ENCODE data around the gene RASAL3.

RASAL3 gene

GRCh38 chr19:15432629-15433518 is 31.5 kb downstream of the RASAL3 start:
- peak; percentile 95 for DNase-seq

GRCh38 chr19:15432018-15432494 is 32.3 kb downstream of the RASAL3 start:
- DNase-seq, result peak; percentile 40

GRCh38 chr19:15431396-15432017 is 32.8 kb downstream of the RASAL3 start:
- DNase-seq, result no peak

- no peak for DNase-seq
Observed at GRCh38 chr19:15430526-15431120, 33.7 kb downstream of the RASAL3 start.

- DNase-seq, result no peak
Observed at GRCh38 chr19:15429825-15430467, 34.4 kb downstream of the RASAL3 start.

GRCh38 chr19:15428956-15429824 is 35.2 kb downstream of the RASAL3 start:
- no peak for DNase-seq

- DNase-seq, result no peak
Observed at GRCh38 chr19:15427991-15428471, 36.3 kb downstream of the RASAL3 start.

GRCh38 chr19:15427350-15427700 is 37.0 kb downstream of the RASAL3 start:
- no peak for DNase-seq

GRCh38 chr19:15426485-15427349 is 37.6 kb downstream of the RASAL3 start:
- DNase-seq, result no peak

- no peak for DNase-seq
Observed at GRCh38 chr19:15425321-15425950, 38.9 kb downstream of the RASAL3 start.

- no peak for DNase-seq
Observed at GRCh38 chr19:15424692-15425272, 39.6 kb downstream of the RASAL3 start.

- DNase-seq, result no peak
Observed at GRCh38 chr19:15424121-15424520, 40.2 kb downstream of the RASAL3 start.

GRCh38 chr19:15423130-15423529 is 41.2 kb downstream of the RASAL3 start:
- DNase-seq, result no peak

GRCh38 chr19:15422296-15423075 is 41.9 kb downstream of the RASAL3 start:
- no peak for DNase-seq

GRCh38 chr19:15421721-15422260 is 42.6 kb downstream of the RASAL3 start:
- no peak for DNase-seq

GRCh38 chr19:15421136-15421695 is 43.1 kb downstream of the RASAL3 start:
- no peak for DNase-seq

GRCh38 chr19:15419413-15420025 is 44.8 kb downstream of the RASAL3 start:
- DNase-seq, result peak; percentile 31

All from activated CD4-positive, alpha-beta T cell treated with anti-CD3 and anti-CD28 coated beads, Interleukin-2, Interleukin-6, amounts not matched to agents 100 ng/mL and 50 ng/mL, durations not matched to agents 16 hours and 8 hours (primary cell).